Thyroid gland (tissue), 4 donors: ENCODE results near the gene CDC42SE2.

Source experiments
- POLR2A ChIP-seq, 2 donors: fragments of 450-650 bp; IDR thresholded peaks; one replicate each; pipeline ENCODE4 v1.6.1; 2017; ENCODE audit warnings: antibody characterized with exemption in 2 of 2, mild to moderate bottlenecking in 2 of 2, moderate library complexity in 1 of 2
- TF ChIP-seq, protein P1 (sequence below), 6 experiments: fragments of 200-600 bp in 3 of 6; fragments of 450-650 bp in 3 of 6; sonication (generic) in 3 of 6; IDR thresholded peaks; one replicate each; pipeline ENCODE4 v1.5.1; 2016 to 2019; ENCODE audit warnings: antibody characterized with exemption in 6 of 6, mild to moderate bottlenecking in 2 of 6, inconsistent platforms in 1 of 6, moderate library complexity in 1 of 6

DNA sequence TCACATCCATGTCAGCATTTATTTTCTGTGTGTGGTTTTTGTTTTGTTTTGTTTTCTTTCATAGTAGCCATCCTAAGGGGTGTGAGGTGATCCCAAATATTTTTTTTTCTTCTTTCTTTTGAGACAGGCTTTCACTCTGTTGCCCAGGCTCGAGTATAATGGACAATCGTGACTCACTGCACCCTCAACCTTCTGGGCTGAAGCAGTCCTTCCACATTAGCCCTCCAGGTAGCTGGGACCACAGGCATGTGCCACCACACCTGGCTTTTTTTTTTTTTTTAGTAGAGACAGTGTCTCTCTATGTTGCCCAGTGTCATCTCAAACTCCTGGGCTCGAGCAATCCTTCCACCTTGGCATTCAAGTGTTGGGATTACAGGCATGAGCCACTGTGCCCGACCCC lies 59.1 kb downstream of the CDC42SE2 start:
- TF ChIP-seq, protein P1, sequence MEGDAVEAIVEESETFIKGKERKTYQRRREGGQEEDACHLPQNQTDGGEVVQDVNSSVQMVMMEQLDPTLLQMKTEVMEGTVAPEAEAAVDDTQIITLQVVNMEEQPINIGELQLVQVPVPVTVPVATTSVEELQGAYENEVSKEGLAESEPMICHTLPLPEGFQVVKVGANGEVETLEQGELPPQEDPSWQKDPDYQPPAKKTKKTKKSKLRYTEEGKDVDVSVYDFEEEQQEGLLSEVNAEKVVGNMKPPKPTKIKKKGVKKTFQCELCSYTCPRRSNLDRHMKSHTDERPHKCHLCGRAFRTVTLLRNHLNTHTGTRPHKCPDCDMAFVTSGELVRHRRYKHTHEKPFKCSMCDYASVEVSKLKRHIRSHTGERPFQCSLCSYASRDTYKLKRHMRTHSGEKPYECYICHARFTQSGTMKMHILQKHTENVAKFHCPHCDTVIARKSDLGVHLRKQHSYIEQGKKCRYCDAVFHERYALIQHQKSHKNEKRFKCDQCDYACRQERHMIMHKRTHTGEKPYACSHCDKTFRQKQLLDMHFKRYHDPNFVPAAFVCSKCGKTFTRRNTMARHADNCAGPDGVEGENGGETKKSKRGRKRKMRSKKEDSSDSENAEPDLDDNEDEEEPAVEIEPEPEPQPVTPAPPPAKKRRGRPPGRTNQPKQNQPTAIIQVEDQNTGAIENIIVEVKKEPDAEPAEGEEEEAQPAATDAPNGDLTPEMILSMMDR (IDR thresholded peaks at IDR 0.05), result no peak
- no peak for TF ChIP-seq POLR2A (IDR thresholded peaks at IDR 0.05)
